B cell (primary cell): ENCODE data around the gene HAPSTR1. TPM values are rescaled to one million over a fixed set of nuclear protein-coding genes. Genes with fewer than 3 reads are reported as not detected.
A peak's percentile ranks its signal among the peaks of the same experiment; 100 is the strongest.

Experiments
- ATAC-seq: fragments of 200-7000 bp; cut with Tn5 transposase; one replicate; pipeline ENCODE4 v1.10.0; 2021; ENCODE audit warnings: low read depth, mild to moderate bottlenecking, moderate number of reproducible peaks, moderate library complexity
- CTCF ChIA-PET: fragments of 350-600 bp; sonication (Branson Sonifier 250); formaldehyde crosslinking; loops from one replicate; lab custom pipeline; 2021; ENCODE audit warnings: antibody characterized with exemption, inconsistent platforms; lab: Charles Lee
- POLR2A ChIA-PET: fragments of 350-600 bp; sonication (Branson Sonifier 250); formaldehyde crosslinking; loops from one replicate; lab custom pipeline; 2021; ENCODE audit warnings: antibody characterized with exemption; lab: Charles Lee
- DNase-seq: peaks from one replicate; pipeline ENCODE4 v3.0.0; 2013
- H2AFZ ChIP-seq: 2 replicates; pipeline ENCODE4 v1.6.1; 2012; ENCODE audit warnings: mild to moderate bottlenecking, low read depth, low read length; ENCODE audit not compliant: insufficient read depth, poor library complexity, severe bottlenecking
- H3K27ac ChIP-seq, 2 donors: 1 replicate in 1 of 2; 2 replicates in 1 of 2; pipeline ENCODE4 v1.5.1; 2012 to 2013; ENCODE audit warnings: low read length in 2 of 2, mild to moderate bottlenecking in 2 of 2, moderate library complexity in 1 of 2
- H3K27me3 ChIP-seq, 4 experiments: fragments of 200-600 bp in 1 of 4; sonication (generic) in 1 of 4; replicated peaks in 1 of 4; 1 replicate in 2 of 4; 2 replicates in 2 of 4; pipeline versions ENCODE4 v1.6.1 to v1.7.0; 2013 to 2016; ENCODE audit warnings: low read length in 3 of 4, mild to moderate bottlenecking in 2 of 4, mixed read lengths in 1 of 4, moderate library complexity in 1 of 4; ENCODE audit not compliant: insufficient read depth in 4 of 4, control insufficient read depth in 3 of 4; ENCODE audit errors: control extremely low read depth in 1 of 4
- H3K36me3 ChIP-seq, 2 experiments: replicated peaks in 1 of 2; 1 replicate in 1 of 2; 2 replicates in 1 of 2; pipeline versions ENCODE4 v1.6.1 to v1.7.1; 2013; ENCODE audit warnings: low read length in 1 of 2; ENCODE audit not compliant: insufficient read depth in 2 of 2, control insufficient read depth in 1 of 2; ENCODE audit errors: control extremely low read depth in 1 of 2, extremely low read depth in 1 of 2
- H3K4me1 ChIP-seq, 2 donors: fragments of 200-600 bp in 1 of 2; sonication (generic) in 1 of 2; 1 replicate in 1 of 2; 2 replicates in 1 of 2; pipeline versions ENCODE4 v1.5.1 to v1.6.1; 2013 to 2017; ENCODE audit warnings: low read length in 2 of 2; ENCODE audit not compliant: control insufficient read depth in 2 of 2, insufficient read depth in 2 of 2
- H3K4me2 ChIP-seq: replicated peaks from 2 replicates; pipeline ENCODE3; 2012; ENCODE audit warnings: mild to moderate bottlenecking, low read depth, low read length; ENCODE audit not compliant: poor library complexity, severe bottlenecking
- H3K4me3 ChIP-seq, 5 experiments: fragments of 200-600 bp in 1 of 5; sonication (generic) in 1 of 5; 1 replicate in 3 of 5; 2 replicates in 2 of 5; pipeline versions ENCODE4 v1.5.1 to v1.7.0; 2011 to 2016; ENCODE audit warnings: low read length in 4 of 5, mild to moderate bottlenecking in 4 of 5, low read depth in 2 of 5, control low read depth in 1 of 5, moderate library complexity in 1 of 5; ENCODE audit not compliant: insufficient read depth in 1 of 5; ENCODE audit errors: control extremely low read depth in 1 of 5, extremely low read depth in 1 of 5
- H3K79me2 ChIP-seq: fragments of 200-600 bp; sonication (generic); one replicate; pipeline ENCODE4 v1.6.0; 2016; ENCODE audit warnings: low read length; ENCODE audit not compliant: control insufficient read depth, insufficient read depth
- H3K9ac ChIP-seq: fragments of 200-600 bp; sonication (generic); 2 replicates; pipeline ENCODE4 v1.6.1; 2017; ENCODE audit warnings: mild to moderate bottlenecking, low read length, moderate library complexity
- H3K9me3 ChIP-seq, 3 donors: one replicate each; pipeline versions ENCODE4 v1.6.1 to v1.7.1; 2013; ENCODE audit warnings: low read length in 2 of 3; ENCODE audit not compliant: control insufficient read depth in 2 of 3, insufficient read depth in 1 of 3; ENCODE audit errors: control extremely low read depth in 1 of 3
- H4K20me1 ChIP-seq: 2 replicates; pipeline ENCODE4 v1.6.0; 2012; ENCODE audit warnings: mild to moderate bottlenecking, low read length; ENCODE audit not compliant: insufficient read depth, control insufficient read depth, poor library complexity, severe bottlenecking
- H3K27ac Mint-ChIP-seq: one replicate; pipeline ENCODE4 v1.8.0; 2021; ENCODE audit warnings: mixed read lengths
- H3K27me3 Mint-ChIP-seq: one replicate; pipeline ENCODE4 v1.8.0; 2021; ENCODE audit warnings: mixed read lengths
- H3K4me1 Mint-ChIP-seq: one replicate; pipeline ENCODE4 v1.8.0; 2021; ENCODE audit warnings: mixed read lengths
- H3K4me3 Mint-ChIP-seq: one replicate; pipeline ENCODE4 v1.8.0; 2021; ENCODE audit warnings: mixed read lengths
- H3K9me3 Mint-ChIP-seq: one replicate; pipeline ENCODE4 v1.8.0; 2022; ENCODE audit warnings: mixed read lengths; ENCODE audit not compliant: insufficient read depth
- EZH2 ChIP-seq: IDR thresholded peaks from 2 replicates; pipeline ENCODE4 v1.6.1; 2012; ENCODE audit warnings: borderline replicate concordance, low read depth, mild to moderate bottlenecking, moderate library complexity, low read length; ENCODE audit not compliant: insufficient read depth, poor library complexity, severe bottlenecking
- WGBS: methylation state at CpG from one replicate; pipeline ENCODE4 v1.1.5; 2013; ENCODE audit warnings: missing lambda C conversion rate; ENCODE audit not compliant: insufficient coverage; 5-methylcytosine and 5-hydroxymethylcytosine counted together
- intact Hi-C: fragments of 100-400 bp; cut with micrococcal nuclease; formaldehyde crosslinking; loops from one replicate; pipeline ENCODE4 v1.10.0; 2022
- polyA plus RNA-seq: library from polyadenylated mRNA; depleted of rRNA; stranded (reverse); fragments of >200 nt; gene quantifications from 2 replicates; pipeline ENCODE4 v1.2.3, GENCODE V29; 2012
- total RNA-seq, 2 donors: library from RNA; stranded (reverse); fragments of 120-200 nt in 1 of 2; gene quantifications; 1 replicate in 1 of 2; 2 replicates in 1 of 2; pipeline versions ENCODE4 v1.2.3 to v1.2.4, GENCODE V29; 2013 to 2022
- TF ChIP-seq, protein P1 (sequence below): fragments of 200-600 bp; IDR thresholded peaks from one replicate; pipeline ENCODE4 v1.8.0; 2022; ENCODE audit warnings: antibody characterized with exemption, mild to moderate bottlenecking

Gene HAPSTR1
- total and polyA plus RNA-seq, 2 donors (not counting 1 experiment from before 2014, with no cell fraction given), result 35.5 to 99.2 TPM

DNA sequence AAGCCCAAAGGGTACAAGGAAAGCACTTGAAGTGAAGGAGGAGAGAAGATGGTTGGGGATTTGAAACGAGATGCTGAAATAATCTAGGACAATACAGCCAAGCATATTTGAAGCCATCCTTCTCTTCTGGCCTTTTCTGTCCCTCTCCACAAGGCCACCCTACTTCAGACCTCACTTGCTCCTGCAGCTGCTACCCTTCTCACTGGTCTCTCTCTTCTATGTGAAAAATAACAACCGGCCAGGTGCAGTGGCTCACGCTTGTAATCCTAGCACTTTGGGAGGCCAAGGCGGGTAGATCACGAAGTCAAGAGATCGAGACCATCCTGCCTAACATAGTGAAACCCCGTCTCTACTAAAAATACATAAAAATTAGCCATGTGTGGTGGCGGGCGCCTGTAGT lies 33.2 kb upstream of the HAPSTR1 start:
- Histone ChIP-seq H3K79me2 (no peaks in the 10 kb centered on the region), H3K4me2 (no peak overlapping the region), H3K27me3 (no peaks in the 10 kb centered on the region), H3K36me3 (no peaks in the 10 kb centered on the region), H4K20me1 (no peaks in the 10 kb centered on the region), H3K4me1 (peaks cover 19 to 22% of the 10 kb centered on the region in 2 donors), H3K27ac (no peak overlapping the region), H3K4me3 (no peak overlapping the region), H3K9me3 (peaks cover 0 to 3% (median 0%) of the 10 kb centered on the region in 3 donors), H2AFZ (no peak overlapping the region), H3K9ac (no peak overlapping the region)
- Mint-ChIP-seq H3K9me3 (no peaks in the 10 kb centered on the region), H3K4me3 (no peak overlapping the region), H3K4me1 (peaks cover 18% of the 10 kb centered on the region), H3K27ac (no peak overlapping the region), H3K27me3 (peaks cover 4% of the 10 kb centered on the region)
- ChIA-PET CTCF (no interaction called here), POLR2A (no interaction called here)
- DNase-seq (no peak), ATAC-seq (no peak)
- WGBS, result 96% methylated on average over 3 of the region's 9 CpGs
- TF ChIP-seq, protein P1, sequence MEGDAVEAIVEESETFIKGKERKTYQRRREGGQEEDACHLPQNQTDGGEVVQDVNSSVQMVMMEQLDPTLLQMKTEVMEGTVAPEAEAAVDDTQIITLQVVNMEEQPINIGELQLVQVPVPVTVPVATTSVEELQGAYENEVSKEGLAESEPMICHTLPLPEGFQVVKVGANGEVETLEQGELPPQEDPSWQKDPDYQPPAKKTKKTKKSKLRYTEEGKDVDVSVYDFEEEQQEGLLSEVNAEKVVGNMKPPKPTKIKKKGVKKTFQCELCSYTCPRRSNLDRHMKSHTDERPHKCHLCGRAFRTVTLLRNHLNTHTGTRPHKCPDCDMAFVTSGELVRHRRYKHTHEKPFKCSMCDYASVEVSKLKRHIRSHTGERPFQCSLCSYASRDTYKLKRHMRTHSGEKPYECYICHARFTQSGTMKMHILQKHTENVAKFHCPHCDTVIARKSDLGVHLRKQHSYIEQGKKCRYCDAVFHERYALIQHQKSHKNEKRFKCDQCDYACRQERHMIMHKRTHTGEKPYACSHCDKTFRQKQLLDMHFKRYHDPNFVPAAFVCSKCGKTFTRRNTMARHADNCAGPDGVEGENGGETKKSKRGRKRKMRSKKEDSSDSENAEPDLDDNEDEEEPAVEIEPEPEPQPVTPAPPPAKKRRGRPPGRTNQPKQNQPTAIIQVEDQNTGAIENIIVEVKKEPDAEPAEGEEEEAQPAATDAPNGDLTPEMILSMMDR, result no peak
- TF ChIP-seq EZH2, result no peak
- intact Hi-C loops, result no loop called here

DNA sequence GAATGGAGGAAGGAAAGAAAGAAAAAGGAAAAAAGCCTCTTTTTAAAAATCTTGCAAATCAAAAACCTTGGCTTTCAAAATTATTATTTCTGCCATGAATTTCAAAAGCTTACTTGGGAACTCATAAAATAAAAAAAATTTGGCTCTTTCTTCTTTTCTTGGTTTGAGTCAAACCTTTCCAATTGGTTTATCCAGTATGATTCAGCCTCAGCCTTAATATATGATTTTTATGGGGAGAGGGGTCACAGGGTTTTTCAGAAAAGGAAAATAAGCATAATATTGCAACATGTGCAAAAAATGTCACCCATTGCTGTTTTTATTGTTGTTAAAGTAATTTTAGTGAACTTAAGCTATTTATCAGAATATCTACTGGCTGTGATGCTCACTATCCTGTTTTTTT lies 31.2 kb upstream of the HAPSTR1 start:
- Mint-ChIP-seq H3K27ac (no peak overlapping the region), H3K4me3 (no peak overlapping the region), H3K9me3 (no peaks in the 10 kb centered on the region), H3K27me3 (no peaks in the 10 kb centered on the region), H3K4me1 (peaks cover 18% of the 10 kb centered on the region)
- no peak for DNase-seq
- ChIA-PET CTCF (no interaction called here), POLR2A (no interaction called here)
- H3K4me3 ChIP-seq, result no peak overlapping the region
- peak overlapping the region; percentile 20 for H2AFZ ChIP-seq
- H3K9ac ChIP-seq, result no peak overlapping the region
- H3K4me2 ChIP-seq, result no peak overlapping the region
- no peaks in the 10 kb centered on the region for H3K27me3 ChIP-seq
- peaks cover 19 to 22% of the 10 kb centered on the region in 2 donors for H3K4me1 ChIP-seq
- H3K9me3 ChIP-seq, result no peaks in the 10 kb centered on the region
- no peak overlapping the region for H3K27ac ChIP-seq
- H3K36me3 ChIP-seq, result no peaks in the 10 kb centered on the region
- no peaks in the 10 kb centered on the region for H3K79me2 ChIP-seq
- H4K20me1 ChIP-seq, result no peaks in the 10 kb centered on the region
- TF ChIP-seq, protein P1, result no peak
- TF ChIP-seq EZH2, result no peak
- no peak for ATAC-seq
- intact Hi-C loops, result no loop called here
